ENCODE data around the gene ISYNA1. TPM values are rescaled to one million over a fixed set of nuclear protein-coding genes. Genes with fewer than 3 reads are reported as not detected.
A peak's percentile ranks its signal among the peaks of the same experiment; 100 is the strongest.

The ISYNA1 gene
- total and polyA plus RNA-seq, 8 donors, result 7.8 to 47.3 (median 15.4) TPM

GRCh38 chr19:18438331-18439024 is 545 bp upstream of the ISYNA1 start:
- H3K36me3 ChIP-seq, result peaks cover under 1 to 24% (median 16%) of the 10 kb centered on the region in 4 donors
- peak in 1 of 2 donors; percentile 85 for DNase-seq
- 15 to 37% (median 19%) methylated on average over 21 to 24 of the region's 24 CpGs for WGBS, 5 donors
- TF ChIP-seq POLR2A (IDR thresholded peaks at IDR 0.05), result no peak
- TF ChIP-seq, protein P1, sequence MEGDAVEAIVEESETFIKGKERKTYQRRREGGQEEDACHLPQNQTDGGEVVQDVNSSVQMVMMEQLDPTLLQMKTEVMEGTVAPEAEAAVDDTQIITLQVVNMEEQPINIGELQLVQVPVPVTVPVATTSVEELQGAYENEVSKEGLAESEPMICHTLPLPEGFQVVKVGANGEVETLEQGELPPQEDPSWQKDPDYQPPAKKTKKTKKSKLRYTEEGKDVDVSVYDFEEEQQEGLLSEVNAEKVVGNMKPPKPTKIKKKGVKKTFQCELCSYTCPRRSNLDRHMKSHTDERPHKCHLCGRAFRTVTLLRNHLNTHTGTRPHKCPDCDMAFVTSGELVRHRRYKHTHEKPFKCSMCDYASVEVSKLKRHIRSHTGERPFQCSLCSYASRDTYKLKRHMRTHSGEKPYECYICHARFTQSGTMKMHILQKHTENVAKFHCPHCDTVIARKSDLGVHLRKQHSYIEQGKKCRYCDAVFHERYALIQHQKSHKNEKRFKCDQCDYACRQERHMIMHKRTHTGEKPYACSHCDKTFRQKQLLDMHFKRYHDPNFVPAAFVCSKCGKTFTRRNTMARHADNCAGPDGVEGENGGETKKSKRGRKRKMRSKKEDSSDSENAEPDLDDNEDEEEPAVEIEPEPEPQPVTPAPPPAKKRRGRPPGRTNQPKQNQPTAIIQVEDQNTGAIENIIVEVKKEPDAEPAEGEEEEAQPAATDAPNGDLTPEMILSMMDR (IDR thresholded peaks at IDR 0.05), result no peak
- no peak for TF ChIP-seq EP300 (IDR thresholded peaks at IDR 0.05)
- TF ChIP-seq POLR2AphosphoS5 (IDR thresholded peaks at IDR 0.05), result no peak
- peak overlapping the region; percentile 50 to 76 (median 54) for H3K4me3 ChIP-seq
- peak overlapping the region in 4 of 5 donors; percentile 58 to 79 (median 71) for H3K27ac ChIP-seq
- peaks cover 0 to 30% (median 0%) of the 10 kb centered on the region in 3 donors for H3K27me3 ChIP-seq
- H3K9me3 ChIP-seq, result no peaks in the 10 kb centered on the region
- intact Hi-C loops (cut with DNase I; ENCODE audit: low total_unique reads), result no loop called here
- peaks cover 30 to 59% (median 48%) of the 10 kb centered on the region in 4 donors for H3K4me1 ChIP-seq

DNA sequence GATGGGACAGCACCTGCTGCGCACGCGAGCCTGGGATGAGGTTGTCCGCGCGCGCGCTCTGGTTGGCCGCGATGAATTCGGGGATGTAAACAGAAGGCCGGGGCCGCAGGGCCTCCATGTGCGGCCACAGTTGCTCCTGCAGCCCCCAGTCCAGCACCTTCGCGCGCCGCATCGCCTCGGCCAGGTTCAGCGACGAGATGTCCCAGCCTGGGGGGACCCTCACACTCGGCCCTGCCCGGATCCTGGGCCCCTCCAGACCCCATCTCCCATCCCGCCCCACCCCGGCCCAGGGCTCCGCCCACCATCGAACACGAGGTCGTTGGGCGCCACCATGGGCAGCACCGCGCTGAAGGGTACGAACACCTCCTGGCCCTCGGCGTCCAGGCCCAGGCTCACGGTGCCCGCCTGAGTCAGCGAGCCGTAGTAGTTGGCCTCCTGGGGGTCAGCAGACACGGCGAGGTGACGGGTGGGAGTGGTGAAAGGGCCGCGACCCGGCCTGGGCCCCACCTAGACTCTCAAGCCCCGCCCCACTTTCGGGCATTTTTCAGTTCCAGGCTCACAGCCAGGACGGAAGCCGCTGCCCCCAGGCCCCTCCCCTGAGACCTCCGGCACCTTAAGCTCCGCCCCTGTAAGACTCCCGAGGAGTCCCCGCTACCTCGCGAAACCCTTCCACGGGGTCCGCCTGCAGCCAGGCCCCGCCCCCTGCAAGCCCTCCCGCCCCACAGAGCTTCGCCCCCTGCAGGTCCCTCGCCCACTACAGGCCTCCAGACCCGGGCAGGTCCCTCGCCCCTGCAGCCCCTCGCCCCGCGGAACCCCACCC is 1.1 kb downstream of the ISYNA1 start:
- peak overlapping the region; percentile 9 to 79 (median 63) for H3K27ac ChIP-seq
- H3K9me3 ChIP-seq, result no peaks in the 10 kb centered on the region
- peaks cover 0 to 16% (median 7%) of the 10 kb centered on the region in 4 donors for H3K36me3 ChIP-seq
- H3K27me3 ChIP-seq, result peaks cover 0 to 39% (median 0%) of the 10 kb centered on the region in 3 donors
- no peak for TF ChIP-seq POLR2AphosphoS5 (IDR thresholded peaks at IDR 0.05)
- TF ChIP-seq EP300 (IDR thresholded peaks at IDR 0.05), result no peak
- TF ChIP-seq, protein P1 (IDR thresholded peaks at IDR 0.05), result no peak
- no peak for TF ChIP-seq POLR2A (IDR thresholded peaks at IDR 0.05)
- peak; percentile 75 to 95 for DNase-seq
- H3K4me1 ChIP-seq, result peaks cover 39 to 70% (median 59%) of the 10 kb centered on the region in 4 donors
- WGBS, 5 donors, result 17 to 51% (median 26%) methylated on average over 31 to 67 of the region's 67 CpGs
- intact Hi-C loops (cut with DNase I; ENCODE audit: low total_unique reads), result no loop called here
- H3K4me3 ChIP-seq, result peak overlapping the region; percentile 50 to 76 (median 54)

DNA sequence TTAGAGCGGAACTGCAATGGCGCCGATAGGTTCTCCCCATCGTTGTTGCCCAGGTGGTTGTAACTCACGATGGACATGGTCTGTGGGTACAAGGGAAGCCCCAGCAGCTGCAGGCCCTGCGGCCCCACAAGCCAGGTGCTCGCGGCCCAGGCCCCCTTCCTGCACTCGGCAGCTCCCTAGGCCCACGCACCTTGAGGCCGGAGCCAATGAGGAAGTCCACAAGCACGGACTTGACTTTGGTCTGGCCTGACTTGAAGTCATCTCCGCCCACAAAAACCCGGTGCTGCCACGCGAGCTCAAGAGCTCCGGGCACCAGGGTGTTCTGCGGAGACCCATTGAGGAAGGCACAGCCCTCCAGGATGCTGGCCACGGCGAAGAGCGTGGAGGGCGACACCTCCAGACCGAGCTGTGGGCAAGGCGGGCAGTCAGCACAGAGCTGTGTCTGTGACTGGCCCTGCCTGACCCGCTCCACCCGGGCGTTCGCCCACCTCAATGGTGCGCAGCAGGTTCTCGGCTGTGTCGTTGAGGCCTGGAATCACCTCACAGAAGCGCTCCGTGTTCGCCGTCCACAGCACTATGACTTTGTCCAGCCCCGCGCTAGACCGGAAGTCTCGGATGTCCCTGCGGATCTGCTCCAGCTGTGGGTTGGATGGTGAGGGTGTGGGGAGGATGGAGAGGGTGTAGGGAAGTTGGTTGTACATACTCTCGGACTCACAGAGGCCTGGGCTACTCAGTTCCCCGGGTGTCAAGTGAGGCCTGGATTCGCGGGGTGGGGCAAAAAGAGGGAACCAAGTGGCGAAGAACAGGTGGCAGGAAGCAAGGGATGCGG is 1.9 kb downstream of the ISYNA1 start:
- Histone ChIP-seq H3K27me3 (peaks cover 0 to 39% (median 0%) of the 10 kb centered on the region in 3 donors), H3K27ac (peak overlapping the region in 3 of 5 donors; percentile 58 to 79 (median 79)), H3K4me3 (peak overlapping the region; percentile 50 to 76 (median 54)), H3K4me1 (peaks cover 39 to 70% (median 59%) of the 10 kb centered on the region in 4 donors), H3K9me3 (no peaks in the 10 kb centered on the region), H3K36me3 (peaks cover 0 to 16% (median 7%) of the 10 kb centered on the region in 4 donors)
- TF ChIP-seq, protein P1 (IDR thresholded peaks at IDR 0.05), result no peak
- no peak for TF ChIP-seq POLR2A (IDR thresholded peaks at IDR 0.05)
- no peak for TF ChIP-seq EP300 (IDR thresholded peaks at IDR 0.05)
- TF ChIP-seq POLR2AphosphoS5 (IDR thresholded peaks at IDR 0.05), result no peak
- WGBS, 5 donors, result 85 to 87% (median 87%) methylated on average over 30 to 46 of the region's 46 CpGs
- DNase-seq, result peak in 1 of 2 donors; percentile 55
- intact Hi-C loops (cut with DNase I; ENCODE audit: low total_unique reads), result no loop called here
